ENCODE data around the gene FREM2. TPM values are rescaled to one million over a fixed set of nuclear protein-coding genes. Genes with fewer than 3 reads are reported as not detected.

Gene FREM2
- total and polyA plus RNA-seq, 2 donors (not counting 3 experiments of a cell fraction or from before 2014, with no cell fraction given) = under 0.01 TPM; not detected in 1

DNA sequence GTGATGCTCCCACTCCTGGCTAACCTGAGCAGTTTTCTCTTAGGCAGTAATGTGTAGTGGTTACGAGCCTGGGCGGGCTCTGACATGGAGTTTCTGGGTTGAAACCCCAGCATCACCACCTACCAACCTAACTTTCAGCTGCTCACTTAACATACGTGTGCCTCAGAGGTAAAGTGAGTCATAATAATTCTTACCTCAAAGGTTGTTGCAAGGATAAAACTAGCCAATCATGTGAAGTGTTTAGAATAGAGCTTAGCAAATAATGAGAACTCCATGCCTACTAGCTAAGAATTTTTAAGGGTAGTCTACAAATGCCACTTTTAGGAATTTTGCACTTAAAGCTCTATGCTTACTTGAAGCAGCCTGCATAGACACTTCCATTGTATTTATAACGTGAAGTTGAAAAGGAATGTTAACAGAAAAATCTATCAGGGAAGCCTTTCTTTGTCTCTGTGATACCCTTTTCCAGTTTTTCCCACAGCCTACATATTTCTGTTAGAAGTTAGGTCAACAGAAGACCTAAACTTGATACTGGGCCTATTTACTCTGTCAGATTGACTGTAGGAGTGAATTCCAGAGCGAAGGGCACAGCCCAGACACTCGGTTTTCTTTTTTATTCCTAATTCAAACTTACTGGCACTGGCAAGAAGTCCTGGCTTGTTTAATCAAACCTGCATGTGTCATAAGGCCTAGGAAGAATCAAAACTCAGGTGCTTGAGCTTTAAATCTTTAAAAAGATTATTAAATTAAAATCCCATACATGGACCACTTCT lies 90.7 kb downstream of the FREM2 start:
- no TSS peak for BruUV-seq (replicated peaks)
- TF ChIP-seq, protein P1, sequence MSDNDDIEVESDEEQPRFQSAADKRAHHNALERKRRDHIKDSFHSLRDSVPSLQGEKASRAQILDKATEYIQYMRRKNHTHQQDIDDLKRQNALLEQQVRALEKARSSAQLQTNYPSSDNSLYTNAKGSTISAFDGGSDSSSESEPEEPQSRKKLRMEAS (IDR thresholded peaks at IDR 0.05; ENCODE audit: insufficient read depth, insufficient read length) = no peak
- TF ChIP-seq EZH2 (IDR thresholded peaks at IDR 0.05; ENCODE audit: borderline replicate concordance, low read depth, low read length, severe bottlenecking) (no peak), GATA2 (IDR thresholded peaks at IDR 0.05; ENCODE audit: insufficient read depth, insufficient read length, low read depth, low read length) (no peak), JUN (IDR thresholded peaks at IDR 0.05; ENCODE audit: borderline replicate concordance, insufficient read depth, insufficient read length, low read depth) (no peak), POLR2A (IDR thresholded peaks at IDR 0.05; ENCODE audit: low read depth, low read length) (no peak), FOS (IDR thresholded peaks at IDR 0.05; ENCODE audit: borderline replicate concordance, insufficient read depth, low read length) (no peak), POLR2AphosphoS5 (IDR thresholded peaks at IDR 0.05; ENCODE audit: insufficient read depth, low read depth, low read length) (no peak), MYC (IDR thresholded peaks at IDR 0.05; ENCODE audit: low read depth, low read length) (no peak)
- TF ChIP-seq, protein P2, sequence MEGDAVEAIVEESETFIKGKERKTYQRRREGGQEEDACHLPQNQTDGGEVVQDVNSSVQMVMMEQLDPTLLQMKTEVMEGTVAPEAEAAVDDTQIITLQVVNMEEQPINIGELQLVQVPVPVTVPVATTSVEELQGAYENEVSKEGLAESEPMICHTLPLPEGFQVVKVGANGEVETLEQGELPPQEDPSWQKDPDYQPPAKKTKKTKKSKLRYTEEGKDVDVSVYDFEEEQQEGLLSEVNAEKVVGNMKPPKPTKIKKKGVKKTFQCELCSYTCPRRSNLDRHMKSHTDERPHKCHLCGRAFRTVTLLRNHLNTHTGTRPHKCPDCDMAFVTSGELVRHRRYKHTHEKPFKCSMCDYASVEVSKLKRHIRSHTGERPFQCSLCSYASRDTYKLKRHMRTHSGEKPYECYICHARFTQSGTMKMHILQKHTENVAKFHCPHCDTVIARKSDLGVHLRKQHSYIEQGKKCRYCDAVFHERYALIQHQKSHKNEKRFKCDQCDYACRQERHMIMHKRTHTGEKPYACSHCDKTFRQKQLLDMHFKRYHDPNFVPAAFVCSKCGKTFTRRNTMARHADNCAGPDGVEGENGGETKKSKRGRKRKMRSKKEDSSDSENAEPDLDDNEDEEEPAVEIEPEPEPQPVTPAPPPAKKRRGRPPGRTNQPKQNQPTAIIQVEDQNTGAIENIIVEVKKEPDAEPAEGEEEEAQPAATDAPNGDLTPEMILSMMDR (IDR thresholded peaks at IDR 0.05; ENCODE audit: extremely low read depth in 1 of 2, insufficient read depth in 1 of 2, low read depth in 1 of 2, low read length in 2 of 2) = no peak
- H3K9ac ChIP-seq (replicated peaks; ENCODE audit: extremely low read depth, insufficient read depth, low read length) = no peak overlapping the region
- no peaks in the 10 kb centered on the region for H3K9me3 ChIP-seq (replicated peaks; ENCODE audit: control insufficient read depth, insufficient read depth, low read length)
- intact Hi-C loops (cut with micrococcal nuclease) (no loop called here), dilution Hi-C loops (cut with MboI; ENCODE audit: extremely low pct_ligation_motif_present, low sequenced_read_pairs) (no loop called here)
- H3K9me1 ChIP-seq (replicated peaks; ENCODE audit: control insufficient read depth, extremely low read depth, insufficient read depth, low read length) = no peaks in the 10 kb centered on the region
- FAIRE-seq (no peak), DNase-seq (ENCODE audit: low read depth, low spot score) (no peak)
- no peak overlapping the region for H2AFZ ChIP-seq (ENCODE audit: low read depth, low read length)
- ChIA-PET POLR2A (no interaction called here), CTCF (no interaction called here)
- H4K20me1 ChIP-seq (replicated peaks; ENCODE audit: control insufficient read depth, extremely low read depth, insufficient read depth, low read length) = no peaks in the 10 kb centered on the region
- no peaks in the 10 kb centered on the region for H3K36me3 ChIP-seq (ENCODE audit: control insufficient read depth in 2 of 2, extremely low read depth in 1 of 2, insufficient read depth in 2 of 2, low read length in 2 of 2)
- H3K27ac ChIP-seq (ENCODE audit: insufficient read depth, low read depth, low read length) = no peak overlapping the region
- no peaks in the 10 kb centered on the region for H3K79me2 ChIP-seq (ENCODE audit: control insufficient read depth, insufficient read depth, low read length)
- no peaks in the 10 kb centered on the region for H3K4me1 ChIP-seq (ENCODE audit: control insufficient read depth, extremely low read depth, insufficient read depth, low read length)
- H3K4me2 ChIP-seq (ENCODE audit: insufficient read depth, low read length) = no peak overlapping the region
- no peaks in the 10 kb centered on the region for H3K27me3 ChIP-seq (ENCODE audit: control insufficient read depth in 2 of 2, insufficient read depth in 2 of 2, low read length in 2 of 2)
- no peak overlapping the region for H3K4me3 ChIP-seq (replicated peaks in 1 of 3; ENCODE audit: insufficient read depth in 1 of 3, low read depth in 1 of 3, low read length in 3 of 3)

Data from endothelial cell of umbilical vein (primary cell).